Mesothelial cell of epicardium (in vitro differentiated cells): Measurements from ENCODE around the gene STAT5A. TPM values are rescaled to one million over a fixed set of nuclear protein-coding genes. Genes with fewer than 3 reads are reported as not detected.

ENCODE experiments used
- DNase-seq, 2 experiments: peaks; one replicate each; pipeline ENCODE4 v3.0.0; 2021; ENCODE audit warnings: low spot score in 2 of 2; ENCODE audit not compliant: unreplicated experiment in 2 of 2
- H3K27ac Mint-ChIP-seq: 2 replicates; pipeline ENCODE4 v1.8.0; 2021; ENCODE audit warnings: mixed read lengths
- H3K27me3 Mint-ChIP-seq: 2 replicates; pipeline ENCODE4 v1.8.0; 2021; ENCODE audit warnings: low read depth, mixed read lengths
- H3K36me3 Mint-ChIP-seq: 2 replicates; pipeline ENCODE4 v1.8.0; 2021; ENCODE audit warnings: mixed read lengths
- H3K4me1 Mint-ChIP-seq: 2 replicates; pipeline ENCODE4 v1.8.0; 2021; ENCODE audit warnings: mixed read lengths
- H3K4me3 Mint-ChIP-seq: 2 replicates; pipeline ENCODE4 v1.8.0; 2021; ENCODE audit warnings: mild to moderate bottlenecking, moderate library complexity, mixed read lengths
- H3K9me3 Mint-ChIP-seq: 2 replicates; pipeline ENCODE4 v1.8.0; 2021; ENCODE audit warnings: mixed read lengths
- total RNA-seq: library from RNA; stranded (reverse); gene quantifications from 3 replicates; pipeline ENCODE4 v1.2.1, GENCODE V29; 2021
- TF ChIP-seq, protein P1 (sequence below): fragments of 200-600 bp; sonication (generic); IDR thresholded peaks from one replicate; pipeline ENCODE4 v1.5.0; 2021; ENCODE audit warnings: antibody characterized with exemption; ENCODE audit not compliant: unreplicated experiment

Gene STAT5A
- total RNA-seq, 1 donor from 2014 or later = 11.7 TPM

DNA sequence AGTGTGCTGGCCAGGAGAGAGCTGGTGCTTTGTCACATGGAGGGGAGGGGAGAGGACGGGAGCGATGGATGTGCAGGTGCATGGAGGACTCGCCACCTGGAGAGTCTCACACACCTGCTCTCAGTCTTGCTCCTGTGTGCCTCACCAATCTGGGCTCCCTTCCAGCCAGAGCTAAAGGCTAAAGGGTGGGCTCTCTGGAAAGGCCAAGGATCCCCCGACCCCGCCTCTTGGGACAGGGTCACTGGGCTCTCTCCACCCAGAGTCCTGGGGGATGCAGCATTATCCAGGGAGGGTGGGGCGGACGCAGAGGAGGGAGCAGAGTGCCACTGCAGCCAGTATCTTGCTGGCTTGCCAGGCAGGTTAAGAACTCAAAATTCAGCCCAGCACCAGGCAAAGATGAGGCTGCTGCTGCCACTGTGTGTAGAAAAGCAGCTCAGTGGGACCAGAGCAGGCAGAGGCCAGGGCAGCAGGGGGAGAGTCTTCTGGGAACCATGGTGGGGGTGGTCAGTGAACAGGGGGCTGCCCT, 6.7 kb upstream of the STAT5A start:
- TF ChIP-seq, protein P1, sequence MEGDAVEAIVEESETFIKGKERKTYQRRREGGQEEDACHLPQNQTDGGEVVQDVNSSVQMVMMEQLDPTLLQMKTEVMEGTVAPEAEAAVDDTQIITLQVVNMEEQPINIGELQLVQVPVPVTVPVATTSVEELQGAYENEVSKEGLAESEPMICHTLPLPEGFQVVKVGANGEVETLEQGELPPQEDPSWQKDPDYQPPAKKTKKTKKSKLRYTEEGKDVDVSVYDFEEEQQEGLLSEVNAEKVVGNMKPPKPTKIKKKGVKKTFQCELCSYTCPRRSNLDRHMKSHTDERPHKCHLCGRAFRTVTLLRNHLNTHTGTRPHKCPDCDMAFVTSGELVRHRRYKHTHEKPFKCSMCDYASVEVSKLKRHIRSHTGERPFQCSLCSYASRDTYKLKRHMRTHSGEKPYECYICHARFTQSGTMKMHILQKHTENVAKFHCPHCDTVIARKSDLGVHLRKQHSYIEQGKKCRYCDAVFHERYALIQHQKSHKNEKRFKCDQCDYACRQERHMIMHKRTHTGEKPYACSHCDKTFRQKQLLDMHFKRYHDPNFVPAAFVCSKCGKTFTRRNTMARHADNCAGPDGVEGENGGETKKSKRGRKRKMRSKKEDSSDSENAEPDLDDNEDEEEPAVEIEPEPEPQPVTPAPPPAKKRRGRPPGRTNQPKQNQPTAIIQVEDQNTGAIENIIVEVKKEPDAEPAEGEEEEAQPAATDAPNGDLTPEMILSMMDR = no peak
- Mint-ChIP-seq H3K27me3 (no peaks in the 10 kb centered on the region), H3K4me1 (peaks cover 6% of the 10 kb centered on the region), H3K9me3 (no peaks in the 10 kb centered on the region), H3K36me3 (no peaks in the 10 kb centered on the region), H3K4me3 (no peak overlapping the region), H3K27ac (no peak overlapping the region)
- DNase-seq = peak in 1 of 2 experiments; percentile 34

DNA sequence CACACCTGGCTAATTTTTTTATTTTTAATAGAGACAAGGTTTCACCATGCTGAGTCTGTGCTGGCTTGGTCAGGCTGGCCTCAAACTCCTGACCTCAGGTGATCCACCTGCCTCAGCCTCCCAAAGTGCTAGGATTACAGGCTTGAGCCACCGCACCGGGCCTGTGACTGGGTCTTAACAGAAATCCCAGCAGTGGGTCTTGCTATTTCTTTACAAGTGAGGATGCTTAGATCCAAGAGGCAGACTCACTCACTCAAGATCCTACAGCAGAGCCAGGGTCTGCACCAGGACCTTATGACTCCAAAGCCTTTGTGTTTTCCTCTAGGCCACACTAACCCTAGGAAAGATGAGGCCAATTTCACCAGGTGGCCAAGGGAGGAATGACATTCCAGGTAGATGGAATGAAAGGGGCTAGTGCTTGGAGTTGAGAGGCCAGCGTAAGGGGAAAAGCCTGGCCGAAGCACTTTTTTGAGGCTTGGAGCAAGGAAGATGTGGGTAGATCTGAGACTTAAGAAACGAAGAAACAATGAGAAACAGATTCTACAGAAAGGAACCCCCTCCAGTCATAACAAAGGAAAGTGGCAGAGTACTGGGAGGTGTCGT, 5.7 kb upstream of the STAT5A start:
- peak in 1 of 2 experiments; percentile 6 for DNase-seq
- peaks cover 9% of the 10 kb centered on the region for H3K4me1 Mint-ChIP-seq
- TF ChIP-seq, protein P1 = peak; percentile 20
- peaks cover 8% of the 10 kb centered on the region for H3K27me3 Mint-ChIP-seq
- no peaks in the 10 kb centered on the region for H3K9me3 Mint-ChIP-seq
- H3K4me3 Mint-ChIP-seq = no peak overlapping the region
- H3K36me3 Mint-ChIP-seq = no peaks in the 10 kb centered on the region
- no peak overlapping the region for H3K27ac Mint-ChIP-seq

DNA sequence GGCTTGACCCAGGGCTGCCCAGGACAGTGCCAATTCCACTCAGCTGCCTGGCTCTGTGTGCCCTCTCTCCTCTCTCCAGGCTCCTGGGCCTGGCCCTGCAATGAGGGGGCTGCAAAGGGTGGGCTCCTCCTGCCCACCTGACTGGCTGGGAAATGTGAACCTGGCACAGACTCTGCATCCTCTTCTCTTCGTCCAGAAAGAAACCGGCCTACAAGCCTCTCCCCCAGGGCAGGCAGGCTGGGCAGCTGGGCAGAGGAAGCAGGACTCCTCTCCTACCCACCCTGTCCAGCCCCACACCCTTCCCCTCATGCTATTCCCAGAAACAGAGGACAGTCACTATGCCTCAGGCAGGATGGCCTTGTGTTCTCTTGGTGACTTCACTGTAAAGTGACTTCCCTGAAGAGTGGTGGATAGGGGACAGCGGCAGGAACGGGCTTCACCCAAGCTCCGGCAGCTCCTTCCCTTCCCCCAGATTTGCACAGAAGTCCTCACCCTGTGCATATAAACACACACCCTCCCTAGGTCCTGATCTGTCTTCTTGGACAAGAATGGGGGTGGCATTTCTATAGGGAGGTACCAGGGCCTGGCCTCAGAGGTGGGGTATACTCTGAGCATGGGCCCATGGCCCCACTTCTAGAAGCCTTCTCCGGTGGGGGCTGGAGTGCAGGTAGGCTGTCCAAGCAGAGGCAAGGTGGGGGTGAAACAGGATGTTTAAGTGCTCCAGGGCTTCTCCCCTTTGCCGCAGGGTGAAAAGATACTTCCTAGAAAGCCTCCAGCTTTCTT, 4.9 kb upstream of the STAT5A start:
- H3K36me3 Mint-ChIP-seq = no peaks in the 10 kb centered on the region
- H3K9me3 Mint-ChIP-seq = no peaks in the 10 kb centered on the region
- H3K27me3 Mint-ChIP-seq = peaks cover 11% of the 10 kb centered on the region
- TF ChIP-seq, protein P1 = no peak
- DNase-seq = no peak
- H3K4me3 Mint-ChIP-seq = no peak overlapping the region
- peaks cover 12% of the 10 kb centered on the region for H3K4me1 Mint-ChIP-seq
- H3K27ac Mint-ChIP-seq = no peak overlapping the region

DNA sequence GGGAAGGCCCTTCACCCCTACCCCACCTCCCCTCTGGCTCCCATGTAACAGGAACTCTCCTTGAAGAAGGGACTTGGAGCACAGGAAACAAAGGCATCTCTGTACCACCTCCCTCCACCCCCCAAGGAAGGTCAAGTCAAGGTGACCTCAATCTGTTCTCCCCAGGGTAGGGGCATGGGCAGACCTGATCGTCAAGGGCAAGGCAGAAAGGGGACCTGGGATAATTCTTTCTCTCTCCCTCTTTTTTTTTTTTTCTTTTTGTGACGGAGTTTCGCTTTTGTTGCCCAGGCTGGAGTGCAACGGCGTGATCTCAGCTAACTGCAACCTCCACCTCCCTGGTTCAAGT, 4.3 kb upstream of the STAT5A start:
- H3K9me3 Mint-ChIP-seq = no peaks in the 10 kb centered on the region
- peaks cover 12% of the 10 kb centered on the region for H3K4me1 Mint-ChIP-seq
- no peaks in the 10 kb centered on the region for H3K36me3 Mint-ChIP-seq
- TF ChIP-seq, protein P1 = no peak
- H3K4me3 Mint-ChIP-seq = no peak overlapping the region
- H3K27me3 Mint-ChIP-seq = peaks cover 11% of the 10 kb centered on the region
- no peak for DNase-seq
- no peak overlapping the region for H3K27ac Mint-ChIP-seq

DNA sequence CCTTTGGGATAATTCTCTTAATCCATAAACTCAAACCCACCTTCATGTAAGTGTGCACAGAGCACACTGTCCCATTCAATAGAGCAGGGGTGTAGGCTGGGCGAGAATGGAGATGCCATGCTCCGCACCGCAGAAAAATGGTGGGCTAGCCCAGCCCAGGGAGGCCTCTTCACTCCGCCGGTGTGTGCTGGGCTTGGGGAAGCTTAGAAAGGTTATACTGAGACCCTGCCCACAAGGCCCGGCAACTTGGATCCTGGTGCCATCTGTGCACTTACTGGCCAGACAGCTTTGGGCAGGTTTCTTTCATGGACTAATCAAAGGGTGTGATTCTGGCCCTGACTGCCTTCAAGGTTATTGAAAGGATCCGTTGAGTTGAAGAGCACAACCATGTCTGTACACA, 3.7 kb upstream of the STAT5A start:
- H3K9me3 Mint-ChIP-seq = no peaks in the 10 kb centered on the region
- TF ChIP-seq, protein P1 = no peak
- peaks cover 14% of the 10 kb centered on the region for H3K27me3 Mint-ChIP-seq
- no peak for DNase-seq
- no peak overlapping the region for H3K27ac Mint-ChIP-seq
- no peak overlapping the region for H3K4me3 Mint-ChIP-seq
- H3K4me1 Mint-ChIP-seq = peaks cover 12% of the 10 kb centered on the region
- no peaks in the 10 kb centered on the region for H3K36me3 Mint-ChIP-seq
